HepG2 (cell line): Measurements from ENCODE around the gene PITRM1. TPM values are rescaled to one million over a fixed set of nuclear protein-coding genes. Genes with fewer than 3 reads are reported as not detected.
"Not testable (repeated sequence)": the region's sequence is repeated elsewhere in the genome, so short reads cannot be mapped to it uniquely, and the experiment has no call there.

ENCODE experiments used
- ATAC-seq: fragments of 200-7000 bp; cut with Tn5 transposase; 3 replicates; pipeline ENCODE4 v1.9.1; 2020; ENCODE audit warnings: mild to moderate bottlenecking, moderate library complexity
- BruUV-seq: library from RNA; stranded (reverse); fragments of 400-500 nt; replicated peaks from 2 replicates; lab custom pipeline; 2021; lab: Mats Ljungman, UMichigan
- CTCF ChIA-PET: fragments of 300-600 bp; formaldehyde crosslinking; extraction: SDS; loops from one replicate; lab custom pipeline; 2021; ENCODE audit warnings: low total read pairs, inconsistent platforms, low intra/inter-chr PET ratio; lab: Yijun Ruan, JAX
- POLR2A ChIA-PET: fragments of 350-600 bp; sonication (Branson Sonifier 250); formaldehyde crosslinking; loops from one replicate; lab custom pipeline; 2020; ENCODE audit warnings: antibody characterized with exemption, inconsistent platforms; lab: Yijun Ruan, JAX
- DNase-seq: peaks from one replicate; pipeline ENCODE4 v3.0.0-alpha.2; 2015; ENCODE audit warnings: low spot score
- FAIRE-seq: peaks from 3 replicates; lab custom pipeline; 2011; peaks lifted over from hg19 to GRCh38; lab: Jason Lieb, UNC
- H2AFZ ChIP-seq: one replicate; pipeline ENCODE4 v1.6.1; 2011; ENCODE audit warnings: low read length, inconsistent platforms
- H3K27ac ChIP-seq: fragments of 300-600 bp; 3 replicates; pipeline ENCODE4 v1.8.0; 2011; ENCODE audit warnings: mixed run types, mild to moderate bottlenecking, mixed read lengths, low read length, inconsistent platforms; ENCODE audit not compliant: insufficient read depth; ENCODE audit errors: extremely low read length
- H3K27me3 ChIP-seq, 2 experiments: fragments of 200-600 bp in 1 of 2; 2 replicates in 1 of 2; 3 replicates in 1 of 2; pipeline versions ENCODE4 v1.6.0 to v1.8.0; 2011; ENCODE audit warnings: low read length in 2 of 2, mild to moderate bottlenecking in 2 of 2, moderate library complexity in 2 of 2, inconsistent platforms in 1 of 2; ENCODE audit not compliant: insufficient read depth in 2 of 2, control insufficient read depth in 1 of 2
- H3K36me3 ChIP-seq, 2 experiments: fragments of 200-600 bp in 1 of 2; replicated peaks in 1 of 2; 2 replicates in 1 of 2; 3 replicates in 1 of 2; pipeline versions ENCODE4 v1.5.1 to v1.8.0; 2011; ENCODE audit warnings: low read length in 2 of 2, inconsistent platforms in 1 of 2; ENCODE audit not compliant: insufficient read depth in 2 of 2, control insufficient read depth in 1 of 2
- H3K4me1 ChIP-seq: 2 replicates; pipeline ENCODE4 v1.5.1; 2012; ENCODE audit warnings: low read length, inconsistent platforms; ENCODE audit not compliant: insufficient read depth
- H3K4me2 ChIP-seq: 2 replicates; pipeline ENCODE4 v1.6.0; 2011; ENCODE audit warnings: low read depth, low read length, inconsistent platforms
- H3K4me3 ChIP-seq, 3 experiments: fragments of 200-600 bp in 1 of 3; sonication (generic), shearing (Covaris generic) in 1 of 3; replicated peaks in 1 of 3; 2 replicates each; pipeline ENCODE4 v1.5.1; 2011 to 2016; ENCODE audit warnings: low read length in 3 of 3, inconsistent platforms in 2 of 3, low read depth in 2 of 3, mild to moderate bottlenecking in 2 of 3, control low read depth in 1 of 3, mixed read lengths in 1 of 3; ENCODE audit not compliant: insufficient read depth in 1 of 3
- H3K79me2 ChIP-seq: one replicate; pipeline ENCODE4 v1.6.1; 2011; ENCODE audit warnings: low read length, inconsistent platforms; ENCODE audit not compliant: insufficient read depth
- H3K9ac ChIP-seq: 2 replicates; pipeline ENCODE4 v1.6.0; 2011; ENCODE audit warnings: mild to moderate bottlenecking, low read depth, low read length, inconsistent platforms; ENCODE audit not compliant: insufficient read depth
- H3K9me3 ChIP-seq: 2 replicates; pipeline ENCODE4 v1.5.1; 2012; ENCODE audit warnings: mild to moderate bottlenecking, low read length
- H4K20me1 ChIP-seq: 2 replicates; pipeline ENCODE4 v1.6.0; 2011; ENCODE audit warnings: inconsistent platforms, mild to moderate bottlenecking, low read length, moderate library complexity; ENCODE audit not compliant: insufficient read depth
- PRPF4 ChIP-seq: fragments of 200-400 bp; formaldehyde crosslinking; IDR thresholded peaks from 2 replicates; pipeline ENCODE4 v1.6.1; 2016; ENCODE audit warnings: low read length, low read depth; ENCODE audit not compliant: poor library complexity, severe bottlenecking
- TOE1 ChIP-seq: sonication (generic); formaldehyde crosslinking; IDR thresholded peaks from 2 replicates; pipeline ENCODE4 v1.4.0; 2020; ENCODE audit warnings: mild to moderate bottlenecking, missing genetic modification reagents
- ZNF883 ChIP-seq: sonication (generic); formaldehyde crosslinking; IDR thresholded peaks from 2 replicates; pipeline ENCODE4 v1.5.1; 2020; ENCODE audit warnings: mild to moderate bottlenecking, missing genetic modification reagents; ENCODE audit errors: not compliant biosample characterization
- WGBS: methylation state at CpG from one replicate; pipeline ENCODE4 v1.1.6; 2017; ENCODE audit warnings: low lambda C conversion rate; 5-methylcytosine and 5-hydroxymethylcytosine counted together
- in situ Hi-C: cut with HindIII; loops from 2 replicates; pipeline ENCODE4 v1.10.0; 2017; ENCODE audit warnings: low pct_unique_long_range_greater_than_20kb; ENCODE audit not compliant: extremely low pct_ligation_motif_present
- intact Hi-C: fragments of 100-400 bp; cut with micrococcal nuclease; formaldehyde crosslinking; loops from one replicate; pipeline ENCODE4 v1.10.0; 2022; ENCODE audit not compliant: unreplicated experiment
- polyA plus RNA-seq, 8 experiments: library from polyadenylated mRNA; depleted of rRNA in 3 of 8; stranded (reverse) in 7 of 8; unstranded in 1 of 8; fragments of >200 nt; fragmentation: Illumina TruSeq in 4 of 8; extraction: Trizol in 4 of 8; gene quantifications; 2 replicates each; pipeline versions ENCODE4 v1.2.1 to v1.2.3, GENCODE V29; 2011 to 2016; ENCODE audit warnings: low read depth in 4 of 8, missing spikeins in 1 of 8, mixed read lengths in 1 of 8; ENCODE audit not compliant: insufficient read depth in 1 of 8
- total RNA-seq, 5 experiments: library from RNA; depleted of rRNA; stranded (reverse); fragments of >200 nt; fragmentation: Illumina TruSeq; extraction: Trizol; gene quantifications; 2 replicates each; pipeline ENCODE4 v1.2.3, GENCODE V29; 2016; ENCODE audit warnings: low read depth in 1 of 5
- TF ChIP-seq, protein P1 (sequence below): sonication (generic); formaldehyde crosslinking; IDR thresholded peaks from 2 replicates; pipeline ENCODE4 v1.4.0; 2020; ENCODE audit warnings: mild to moderate bottlenecking, missing genetic modification reagents
- TF ChIP-seq, protein P2 (sequence below): sonication (generic); formaldehyde crosslinking; IDR thresholded peaks from 2 replicates; pipeline ENCODE4 v1.5.0; 2020; ENCODE audit warnings: missing genetic modification reagents, mild to moderate bottlenecking, borderline replicate concordance

PITRM1 gene
- total and polyA plus RNA-seq, 2 of the 13 experiments (the other 11 are each of a cell fraction or from before 2014, with no cell fraction given), result 16.4 to 29.0 TPM

DNA sequence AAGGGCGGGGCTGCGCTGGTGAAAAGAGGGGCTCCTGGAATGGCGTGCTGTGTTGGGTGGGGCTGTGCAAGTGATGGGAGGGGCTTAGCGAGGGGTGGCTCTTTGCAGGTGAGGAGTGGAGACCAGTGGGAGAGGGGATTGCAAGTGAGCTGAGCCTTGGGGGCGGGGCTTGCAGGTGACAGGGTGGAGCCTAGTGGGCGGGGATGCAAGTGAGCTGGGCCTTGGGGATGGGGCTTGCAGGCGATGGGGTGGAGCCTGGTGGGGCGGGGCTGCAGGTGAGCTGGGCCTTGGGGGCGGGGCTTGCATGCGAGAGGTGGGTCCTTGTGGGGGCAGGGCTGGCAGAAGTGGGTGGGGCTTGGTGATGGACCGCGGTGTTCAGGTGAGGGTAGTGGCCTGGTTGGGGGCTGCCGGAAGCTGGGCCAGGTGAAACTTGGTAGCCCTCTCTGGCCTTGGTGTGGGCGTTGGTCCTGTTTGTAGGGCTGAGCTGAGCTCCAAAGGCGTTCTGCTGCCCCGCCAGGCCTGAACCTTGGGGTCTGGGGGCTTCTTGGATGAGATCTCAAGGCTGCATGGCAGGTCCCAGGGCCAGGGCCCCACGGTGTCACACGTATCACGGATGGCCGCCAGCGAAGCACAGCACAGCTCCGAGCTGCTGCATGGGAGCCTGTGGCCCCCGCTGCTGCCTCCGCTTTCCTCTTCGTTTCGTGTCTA lies 743 bp upstream of the PITRM1 start (continued):
- TF ChIP-seq PRPF4, result no peak
- TF ChIP-seq ZNF883 (CRISPR knock-in tag), result peak; percentile 24
- TF ChIP-seq, protein P1, sequence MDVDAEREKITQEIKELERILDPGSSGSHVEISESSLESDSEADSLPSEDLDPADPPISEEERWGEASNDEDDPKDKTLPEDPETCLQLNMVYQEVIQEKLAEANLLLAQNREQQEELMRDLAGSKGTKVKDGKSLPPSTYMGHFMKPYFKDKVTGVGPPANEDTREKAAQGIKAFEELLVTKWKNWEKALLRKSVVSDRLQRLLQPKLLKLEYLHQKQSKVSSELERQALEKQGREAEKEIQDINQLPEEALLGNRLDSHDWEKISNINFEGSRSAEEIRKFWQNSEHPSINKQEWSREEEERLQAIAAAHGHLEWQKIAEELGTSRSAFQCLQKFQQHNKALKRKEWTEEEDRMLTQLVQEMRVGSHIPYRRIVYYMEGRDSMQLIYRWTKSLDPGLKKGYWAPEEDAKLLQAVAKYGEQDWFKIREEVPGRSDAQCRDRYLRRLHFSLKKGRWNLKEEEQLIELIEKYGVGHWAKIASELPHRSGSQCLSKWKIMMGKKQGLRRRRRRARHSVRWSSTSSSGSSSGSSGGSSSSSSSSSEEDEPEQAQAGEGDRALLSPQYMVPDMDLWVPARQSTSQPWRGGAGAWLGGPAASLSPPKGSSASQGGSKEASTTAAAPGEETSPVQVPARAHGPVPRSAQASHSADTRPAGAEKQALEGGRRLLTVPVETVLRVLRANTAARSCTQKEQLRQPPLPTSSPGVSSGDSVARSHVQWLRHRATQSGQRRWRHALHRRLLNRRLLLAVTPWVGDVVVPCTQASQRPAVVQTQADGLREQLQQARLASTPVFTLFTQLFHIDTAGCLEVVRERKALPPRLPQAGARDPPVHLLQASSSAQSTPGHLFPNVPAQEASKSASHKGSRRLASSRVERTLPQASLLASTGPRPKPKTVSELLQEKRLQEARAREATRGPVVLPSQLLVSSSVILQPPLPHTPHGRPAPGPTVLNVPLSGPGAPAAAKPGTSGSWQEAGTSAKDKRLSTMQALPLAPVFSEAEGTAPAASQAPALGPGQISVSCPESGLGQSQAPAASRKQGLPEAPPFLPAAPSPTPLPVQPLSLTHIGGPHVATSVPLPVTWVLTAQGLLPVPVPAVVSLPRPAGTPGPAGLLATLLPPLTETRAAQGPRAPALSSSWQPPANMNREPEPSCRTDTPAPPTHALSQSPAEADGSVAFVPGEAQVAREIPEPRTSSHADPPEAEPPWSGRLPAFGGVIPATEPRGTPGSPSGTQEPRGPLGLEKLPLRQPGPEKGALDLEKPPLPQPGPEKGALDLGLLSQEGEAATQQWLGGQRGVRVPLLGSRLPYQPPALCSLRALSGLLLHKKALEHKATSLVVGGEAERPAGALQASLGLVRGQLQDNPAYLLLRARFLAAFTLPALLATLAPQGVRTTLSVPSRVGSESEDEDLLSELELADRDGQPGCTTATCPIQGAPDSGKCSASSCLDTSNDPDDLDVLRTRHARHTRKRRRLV (CRISPR knock-in tag), result peak; percentile 98

DNA sequence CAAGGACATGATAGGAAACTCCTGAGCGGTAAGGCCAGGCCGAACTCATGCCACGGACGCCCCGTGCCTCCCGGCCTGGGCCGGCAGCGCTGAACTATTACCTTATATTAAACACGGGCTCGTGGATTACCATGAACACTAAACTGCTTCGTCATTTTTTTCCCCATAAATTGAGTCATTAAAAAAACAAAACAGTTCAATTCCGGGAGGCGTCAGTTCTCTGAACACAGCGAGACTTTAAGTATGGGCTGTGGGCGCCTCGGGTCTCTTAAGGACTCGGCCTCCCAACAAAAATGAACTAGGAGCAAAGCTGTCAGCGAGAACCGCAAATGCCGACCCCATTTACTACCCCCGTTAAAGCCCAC lies 519 bp downstream of the PITRM1 start:
- H3K36me3 ChIP-seq, result peaks cover 8 to 14% of the 10 kb centered on the region in 2 experiments; a peak in 4 of 5 replicates
- no peaks in the 10 kb centered on the region for H3K9me3 ChIP-seq
- peak; percentile 2; the same call in 2 of the 3 replicates for ATAC-seq
- TF ChIP-seq TOE1, result 0 out of 2 replicates have a peak, but pooled peaks have one; percentile 18
- TF ChIP-seq, protein P2, sequence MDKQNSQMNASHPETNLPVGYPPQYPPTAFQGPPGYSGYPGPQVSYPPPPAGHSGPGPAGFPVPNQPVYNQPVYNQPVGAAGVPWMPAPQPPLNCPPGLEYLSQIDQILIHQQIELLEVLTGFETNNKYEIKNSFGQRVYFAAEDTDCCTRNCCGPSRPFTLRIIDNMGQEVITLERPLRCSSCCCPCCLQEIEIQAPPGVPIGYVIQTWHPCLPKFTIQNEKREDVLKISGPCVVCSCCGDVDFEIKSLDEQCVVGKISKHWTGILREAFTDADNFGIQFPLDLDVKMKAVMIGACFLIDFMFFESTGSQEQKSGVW (CRISPR knock-in tag), result no peak
- DNase-seq, result peak; percentile 9
- H4K20me1 ChIP-seq, result no peaks in the 10 kb centered on the region
- TSS peak; percentile 71 for BruUV-seq
- H3K4me3 ChIP-seq, result peak overlapping the region; percentile 75 to 89 (median 79)
- POLR2A ChIA-PET, result interaction anchor here (0.8 to 2.0 kb wide), 7 partner anchors 8 to 613 kb away, joined by 3 to 11 read pairs (median 3); partner anchors contain the start of gene KLF6
- H3K4me2 ChIP-seq, result peak overlapping the region; percentile 78
- 3% methylated on average over 13 of the region's 21 CpGs for WGBS
- no peak for FAIRE-seq
- peak overlapping the region; percentile 53 for H3K27ac ChIP-seq
- CTCF ChIA-PET, result no interaction called here
- H3K4me1 ChIP-seq, result peaks cover 17% of the 10 kb centered on the region
- intact Hi-C loops (no loop called here), in situ Hi-C loops (no loop called here)
- peak overlapping the region; percentile 82 for H3K9ac ChIP-seq
- no peaks in the 10 kb centered on the region for H3K79me2 ChIP-seq
- H2AFZ ChIP-seq, result no peak overlapping the region
- H3K27me3 ChIP-seq, result no peaks in the 10 kb centered on the region; a peak in 1 of 5 replicates

DNA sequence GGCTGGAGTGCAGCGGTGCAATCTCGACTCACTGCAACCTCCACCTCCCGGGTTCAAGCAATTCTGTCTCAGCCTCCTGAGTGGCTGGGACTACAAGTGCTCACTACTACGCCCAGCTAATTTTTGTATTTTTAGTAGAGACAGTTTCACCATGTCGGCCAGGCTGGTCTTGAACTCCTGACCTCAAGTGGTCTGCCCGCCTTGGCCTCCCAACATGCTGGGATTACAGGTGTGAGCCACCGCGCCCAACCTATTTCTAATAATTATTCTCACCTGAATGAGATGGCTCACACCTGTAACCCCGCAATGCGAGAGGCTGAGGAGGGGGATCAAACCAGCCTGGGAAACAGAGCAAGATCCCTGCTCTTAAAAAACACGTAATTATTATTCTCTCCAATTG lies 1.1 kb downstream of the PITRM1 start:
- H2AFZ ChIP-seq, H3K27me3 ChIP-seq, ATAC-seq, H3K27ac ChIP-seq, CTCF ChIA-PET, H3K9me3 ChIP-seq, intact Hi-C loops, DNase-seq, in situ Hi-C loops, FAIRE-seq, H3K79me2 ChIP-seq, POLR2A ChIA-PET, BruUV-seq, H4K20me1 ChIP-seq: not testable (repeated sequence)
- peak overlapping the region; percentile 78 for H3K4me2 ChIP-seq
- H3K9ac ChIP-seq, result peak overlapping the region; percentile 82
- peak overlapping the region; percentile 75 to 89 (median 79) for H3K4me3 ChIP-seq
- H3K4me1 ChIP-seq, result peaks cover 17% of the 10 kb centered on the region
- peaks cover 8 to 19% of the 10 kb centered on the region in 2 experiments; a peak in 4 of 5 replicates for H3K36me3 ChIP-seq
- WGBS, result 83% methylated on average over 8 of the region's 11 CpGs
